Uterus (tissue), 4 donors: ENCODE data around the gene CFAP77. TPM values are rescaled to one million over a fixed set of nuclear protein-coding genes. Genes with fewer than 3 reads are reported as not detected.

Source experiments
- DNase-seq, 2 donors: peaks; one replicate each; pipeline ENCODE4 v3.0.0-alpha.2; 2019 to 2020
- H3K27ac ChIP-seq, 2 donors: fragments of 200-600 bp; sonication (generic); 1 replicate in 1 of 2; 2 replicates in 1 of 2; pipeline ENCODE4 v1.5.1; 2016 to 2018
- H3K27me3 ChIP-seq, 2 donors: fragments of 200-600 bp; sonication (generic); one replicate each; pipeline ENCODE4 v1.5.1; 2018 to 2019; ENCODE audit warnings: control low read depth in 1 of 2
- H3K36me3 ChIP-seq, 2 donors: fragments of 200-600 bp; sonication (generic); one replicate each; pipeline ENCODE4 v1.5.1; 2019; ENCODE audit warnings: control low read depth in 1 of 2
- H3K4me1 ChIP-seq, 2 donors: fragments of 200-600 bp; sonication (generic); one replicate each; pipeline ENCODE4 v1.5.1; 2018 to 2019; ENCODE audit warnings: control low read depth in 1 of 2
- H3K4me3 ChIP-seq, 2 donors: fragments of 200-600 bp; sonication (generic); 1 replicate in 1 of 2; 2 replicates in 1 of 2; pipeline ENCODE4 v1.5.1; 2018 to 2019; ENCODE audit warnings: mild to moderate bottlenecking in 1 of 2
- H3K9me3 ChIP-seq, 2 donors: fragments of 200-600 bp; sonication (generic); one replicate each; pipeline ENCODE4 v1.5.1; 2019; ENCODE audit warnings: control low read depth in 1 of 2
- POLR2A ChIP-seq, 2 donors: fragments of 450-650 bp; IDR thresholded peaks; one replicate each; pipeline ENCODE4 v1.6.1; 2016; ENCODE audit warnings: antibody characterized with exemption in 2 of 2, mild to moderate bottlenecking in 1 of 2, moderate library complexity in 1 of 2
- intact Hi-C: fragments of 100-400 bp; cut with DNase I; formaldehyde crosslinking; loops from one replicate; pipeline ENCODE4 v1.15.1; 2023; ENCODE audit warnings: low total_unique reads
- total RNA-seq, 4 donors: library from RNA; depleted of rRNA in 3 of 4; stranded (reverse); fragments of >200 nt in 3 of 4; gene quantifications; one replicate each; pipeline versions ENCODE4 v1.1.0 to v1.2.4, GENCODE V29; 2014 to 2023
- TF ChIP-seq, protein P1 (sequence below), 4 experiments: fragments of 200-600 bp in 2 of 4; fragments of 450-650 bp in 2 of 4; sonication (generic) in 2 of 4; IDR thresholded peaks; one replicate each; pipeline ENCODE4 v1.5.1; 2016 to 2019; ENCODE audit warnings: antibody characterized with exemption in 4 of 4, mild to moderate bottlenecking in 2 of 4, moderate library complexity in 1 of 4
- donor health status: DM: yes; HTN: yes; CAD: no.

The CFAP77 gene
- total RNA-seq, 4 donors from 2014 or later, result 1.4 TPM; not detected in 3

DNA sequence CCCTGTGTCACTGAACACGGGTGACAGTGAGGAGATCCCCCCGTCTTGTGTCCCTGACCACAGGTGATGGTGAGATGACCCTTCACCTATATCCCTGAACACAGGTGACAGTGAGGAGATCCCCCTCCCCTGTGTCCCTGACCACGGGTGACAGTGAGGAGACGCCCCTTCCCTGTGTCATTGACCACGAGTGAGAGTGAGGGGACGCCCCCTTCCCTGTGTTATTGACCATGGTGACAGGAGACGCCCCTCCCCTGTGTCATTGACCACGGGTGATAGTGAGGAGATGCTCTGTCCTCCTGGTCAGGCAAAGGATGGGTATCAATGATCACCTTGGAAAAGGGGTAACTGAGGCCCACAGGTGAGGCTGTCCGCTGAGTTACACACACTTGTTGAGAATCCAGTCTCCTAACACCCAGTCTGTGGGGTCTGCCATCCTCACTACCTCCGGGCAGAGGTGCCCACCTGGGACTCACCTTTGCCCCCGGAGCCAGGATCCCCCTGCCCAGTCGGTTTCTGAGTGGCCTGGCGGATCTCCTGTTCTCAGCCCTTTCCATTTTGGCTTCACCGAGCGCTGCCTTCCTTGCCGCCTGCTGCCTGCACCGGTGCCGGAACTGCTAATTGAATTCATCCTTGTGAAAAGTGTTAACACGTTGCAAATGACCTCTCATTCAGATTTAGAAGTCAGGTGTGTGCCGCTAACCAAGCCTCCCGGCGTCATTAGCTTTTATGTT lies 104.2 kb downstream of the CFAP77 start:
- no peaks in the 10 kb centered on the region for H3K27me3 ChIP-seq
- no peak overlapping the region for H3K4me3 ChIP-seq
- H3K36me3 ChIP-seq, result no peaks in the 10 kb centered on the region
- H3K4me1 ChIP-seq, result no peaks in the 10 kb centered on the region
- intact Hi-C loops, result no loop called here
- H3K27ac ChIP-seq, result no peak overlapping the region
- TF ChIP-seq, protein P1, sequence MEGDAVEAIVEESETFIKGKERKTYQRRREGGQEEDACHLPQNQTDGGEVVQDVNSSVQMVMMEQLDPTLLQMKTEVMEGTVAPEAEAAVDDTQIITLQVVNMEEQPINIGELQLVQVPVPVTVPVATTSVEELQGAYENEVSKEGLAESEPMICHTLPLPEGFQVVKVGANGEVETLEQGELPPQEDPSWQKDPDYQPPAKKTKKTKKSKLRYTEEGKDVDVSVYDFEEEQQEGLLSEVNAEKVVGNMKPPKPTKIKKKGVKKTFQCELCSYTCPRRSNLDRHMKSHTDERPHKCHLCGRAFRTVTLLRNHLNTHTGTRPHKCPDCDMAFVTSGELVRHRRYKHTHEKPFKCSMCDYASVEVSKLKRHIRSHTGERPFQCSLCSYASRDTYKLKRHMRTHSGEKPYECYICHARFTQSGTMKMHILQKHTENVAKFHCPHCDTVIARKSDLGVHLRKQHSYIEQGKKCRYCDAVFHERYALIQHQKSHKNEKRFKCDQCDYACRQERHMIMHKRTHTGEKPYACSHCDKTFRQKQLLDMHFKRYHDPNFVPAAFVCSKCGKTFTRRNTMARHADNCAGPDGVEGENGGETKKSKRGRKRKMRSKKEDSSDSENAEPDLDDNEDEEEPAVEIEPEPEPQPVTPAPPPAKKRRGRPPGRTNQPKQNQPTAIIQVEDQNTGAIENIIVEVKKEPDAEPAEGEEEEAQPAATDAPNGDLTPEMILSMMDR (IDR thresholded peaks at IDR 0.05), result no peak
- no peak for TF ChIP-seq POLR2A (IDR thresholded peaks at IDR 0.05)
- no peak for DNase-seq
- no peaks in the 10 kb centered on the region for H3K9me3 ChIP-seq

DNA sequence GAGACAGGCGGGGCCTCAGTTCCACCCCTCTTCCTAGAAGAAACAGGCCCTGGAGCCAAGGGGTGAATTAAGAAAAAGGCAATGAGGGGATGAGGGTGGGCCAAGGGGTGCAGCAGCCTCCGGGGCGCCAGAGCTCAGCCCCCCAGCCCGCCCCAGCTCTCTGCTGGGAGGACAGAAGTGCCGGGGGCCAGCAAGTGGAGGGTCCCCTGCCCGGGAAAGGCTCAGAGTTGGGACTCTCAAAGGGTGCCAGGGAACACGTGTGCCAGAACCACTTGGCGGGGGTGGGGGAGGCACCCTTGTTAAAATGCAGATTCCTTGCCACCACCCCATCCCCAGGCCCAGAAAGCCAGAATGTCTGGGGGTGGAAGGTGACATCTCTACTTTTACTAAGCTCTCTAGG lies 104.8 kb downstream of the CFAP77 start:
- DNase-seq, result no peak
- Histone ChIP-seq H3K36me3 (no peaks in the 10 kb centered on the region), H3K4me1 (no peaks in the 10 kb centered on the region), H3K4me3 (no peak overlapping the region), H3K27ac (no peak overlapping the region), H3K27me3 (no peaks in the 10 kb centered on the region), H3K9me3 (no peaks in the 10 kb centered on the region)
- TF ChIP-seq POLR2A (IDR thresholded peaks at IDR 0.05), result no peak
- TF ChIP-seq, protein P1 (IDR thresholded peaks at IDR 0.05), result no peak
- intact Hi-C loops, result no loop called here

DNA sequence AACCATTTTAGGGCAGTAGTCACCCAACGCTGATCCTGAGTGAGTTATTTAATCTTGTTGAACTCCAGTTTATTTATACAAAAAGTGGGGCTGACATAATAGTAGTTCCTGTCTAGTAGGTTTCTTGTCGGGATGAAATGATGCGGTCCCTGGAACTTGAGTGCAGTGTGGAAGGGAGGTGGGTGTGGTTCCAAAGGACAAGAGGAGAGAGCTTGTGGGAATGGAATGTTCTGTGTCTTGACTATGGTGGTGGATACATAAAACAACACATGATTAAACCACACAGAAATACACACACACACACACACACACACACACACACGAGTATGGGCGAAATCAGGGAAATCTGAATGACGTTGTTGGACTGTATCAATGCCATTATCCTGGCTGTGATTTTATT lies 106.3 kb downstream of the CFAP77 start:
- H3K27me3 ChIP-seq, result no peaks in the 10 kb centered on the region
- H3K4me3 ChIP-seq, result no peak overlapping the region
- no peak overlapping the region for H3K27ac ChIP-seq
- DNase-seq, result no peak
- intact Hi-C loops, result no loop called here
- H3K36me3 ChIP-seq, result no peaks in the 10 kb centered on the region
- H3K4me1 ChIP-seq, result no peaks in the 10 kb centered on the region
- H3K9me3 ChIP-seq, result no peaks in the 10 kb centered on the region
- no peak for TF ChIP-seq POLR2A (IDR thresholded peaks at IDR 0.05)

DNA sequence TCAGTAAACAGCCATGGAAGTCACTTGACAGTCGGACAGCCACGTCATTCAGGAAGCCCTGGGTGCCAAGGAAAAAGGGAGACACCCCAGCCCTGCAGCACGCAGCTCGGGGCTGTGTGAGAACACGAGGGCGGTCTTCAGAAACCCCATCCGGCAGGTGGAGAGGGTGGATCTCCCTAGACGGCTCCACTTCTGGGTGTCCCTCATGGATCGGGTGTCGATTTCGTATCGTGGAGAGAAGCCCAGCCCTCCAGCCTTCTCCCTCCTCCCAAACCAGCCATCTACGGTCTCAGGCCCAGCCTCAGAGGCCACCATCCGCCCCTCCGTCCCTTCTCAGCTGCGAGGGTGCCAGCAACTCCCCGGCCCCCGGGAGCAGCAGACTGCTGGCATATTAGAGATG lies 106.9 kb downstream of the CFAP77 start:
- no peaks in the 10 kb centered on the region for H3K27me3 ChIP-seq

DNA sequence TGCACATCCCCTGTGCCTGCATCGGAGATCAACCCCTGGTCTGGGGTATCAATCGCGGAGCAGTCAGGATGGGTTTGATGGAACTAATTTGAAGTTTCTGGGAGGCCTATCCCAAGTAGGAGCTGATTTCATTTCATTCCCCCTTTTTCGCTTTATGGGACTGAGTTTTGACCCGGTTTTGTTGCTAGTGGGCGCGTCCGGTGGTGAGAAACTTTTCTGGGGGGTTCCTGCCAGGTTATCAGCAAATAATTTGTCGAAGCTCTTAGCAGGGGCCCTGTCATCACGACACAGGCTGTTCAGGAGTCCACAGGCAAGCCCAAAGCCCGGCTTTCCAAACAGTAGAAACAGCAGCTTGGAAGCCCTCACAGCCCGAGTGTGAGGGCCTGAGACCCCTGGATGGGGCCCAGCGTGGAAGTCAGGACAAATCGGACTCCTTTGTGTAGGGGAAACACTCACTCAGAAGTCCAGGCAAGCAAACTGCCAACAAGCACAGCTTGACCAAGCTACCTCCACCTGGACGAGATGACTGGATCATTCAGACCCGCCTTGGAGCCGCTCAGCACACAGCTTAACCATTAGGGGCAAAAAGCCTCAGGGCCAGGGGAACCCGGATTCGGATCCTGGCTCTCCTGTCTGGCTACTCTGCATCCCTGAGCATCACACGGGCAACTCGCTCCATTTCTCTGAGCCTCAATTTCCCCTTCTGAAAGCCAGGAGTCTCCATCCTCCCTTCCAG lies 108.0 kb downstream of the CFAP77 start:
- TF ChIP-seq, protein P1 (IDR thresholded peaks at IDR 0.05), result no peak
- TF ChIP-seq POLR2A (IDR thresholded peaks at IDR 0.05), result no peak
- H3K27ac ChIP-seq, result no peak overlapping the region
- H3K9me3 ChIP-seq, result no peaks in the 10 kb centered on the region
- intact Hi-C loops, result no loop called here
- H3K4me3 ChIP-seq, result no peak overlapping the region
- DNase-seq, result no peak
- H3K36me3 ChIP-seq, result no peaks in the 10 kb centered on the region
- no peaks in the 10 kb centered on the region for H3K4me1 ChIP-seq
- H3K27me3 ChIP-seq, result no peaks in the 10 kb centered on the region

More for the DNA sequence above, 106.9 kb downstream of the CFAP77 start:
- Histone ChIP-seq H3K27ac (no peak overlapping the region), H3K9me3 (no peaks in the 10 kb centered on the region), H3K4me3 (no peak overlapping the region), H3K4me1 (no peaks in the 10 kb centered on the region), H3K36me3 (no peaks in the 10 kb centered on the region)
- no peak for DNase-seq
- TF ChIP-seq, protein P1 (IDR thresholded peaks at IDR 0.05), result no peak
- no peak for TF ChIP-seq POLR2A (IDR thresholded peaks at IDR 0.05)
- intact Hi-C loops, result no loop called here
